WI38 (cell line): ENCODE data around the gene YIPF5.
A peak's percentile ranks its signal among the peaks of the same experiment; 100 is the strongest.

Experiments used
- H3K4me3 ChIP-seq: 2 replicates; pipeline ENCODE4 v1.5.1; 2011; ENCODE audit warnings: low read depth, mild to moderate bottlenecking, control low read depth, low read length
- CTCF ChIP-seq: IDR thresholded peaks from 2 replicates; pipeline ENCODE4 v1.5.1; 2012; ENCODE audit warnings: low read depth, mild to moderate bottlenecking, control low read depth, low read length

YIPF5 gene

DNA sequence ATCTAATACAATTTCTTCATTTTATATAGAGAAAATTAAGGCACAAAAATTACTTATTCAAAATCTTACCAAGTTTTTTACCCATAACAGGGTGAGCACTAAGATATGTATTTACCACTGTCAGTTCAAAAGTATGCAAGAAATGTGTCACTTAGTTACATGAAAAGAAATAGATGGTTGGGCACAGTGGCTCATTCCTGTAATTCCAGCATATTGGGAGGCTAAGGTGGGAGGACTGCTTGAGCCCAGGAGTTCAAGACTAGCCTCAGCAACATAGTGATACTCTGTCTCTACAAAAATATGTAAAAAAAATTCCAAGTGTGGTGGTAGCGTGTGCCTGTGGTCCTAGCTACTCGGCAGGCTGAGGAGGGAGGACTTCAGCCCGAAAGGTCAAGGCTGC is 19.4 kb downstream of the YIPF5 start:
- H3K4me3 ChIP-seq = no peak overlapping the region
- no peak for TF ChIP-seq CTCF

DNA sequence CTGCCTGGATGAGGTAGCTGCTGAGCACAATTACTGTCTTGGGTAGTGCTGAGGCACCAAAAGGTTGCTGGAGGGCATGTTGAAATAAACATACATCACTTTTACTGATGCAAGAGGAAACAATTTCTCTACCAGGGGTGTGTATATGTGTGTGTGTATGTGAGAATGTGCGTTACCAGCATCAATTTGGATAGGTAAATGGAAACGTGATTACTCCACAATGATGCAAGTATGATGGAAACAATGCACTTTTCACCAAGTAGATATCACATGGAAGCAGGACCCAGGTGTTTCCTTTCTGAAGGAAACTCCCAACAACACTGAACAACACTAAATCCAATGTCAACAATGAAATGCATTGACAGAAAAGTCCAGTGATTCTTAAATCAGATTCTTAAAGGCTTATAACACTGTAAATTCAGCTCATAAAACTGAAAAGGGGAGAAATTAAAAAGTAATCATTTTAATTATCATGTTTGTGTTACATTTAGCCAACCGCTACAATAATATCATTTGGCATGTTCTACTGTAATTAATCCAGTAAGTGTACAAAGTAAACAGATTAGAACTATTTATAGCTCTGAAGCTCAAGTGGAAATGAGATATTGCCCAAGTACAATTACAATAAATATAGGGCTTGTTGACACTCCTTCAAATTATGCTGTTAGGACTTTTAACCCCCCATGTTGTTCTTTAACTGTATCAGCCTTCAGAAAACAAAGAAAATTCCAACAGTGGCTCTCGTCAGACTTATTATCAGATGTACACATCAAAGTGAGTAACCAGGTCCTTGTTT is 25.3 kb downstream of the YIPF5 start:
- H3K4me3 ChIP-seq = no peak overlapping the region
- TF ChIP-seq CTCF = no peak

GRCh38 chr5:144143625-144144024 is 26.8 kb downstream of the YIPF5 start:
- H3K4me3 ChIP-seq = no peak overlapping the region
- no peak for TF ChIP-seq CTCF

- no peak for TF ChIP-seq CTCF
- no peak overlapping the region for H3K4me3 ChIP-seq
Measured at GRCh38 chr5:144142824-144143162, 27.7 kb downstream of the YIPF5 start.

DNA sequence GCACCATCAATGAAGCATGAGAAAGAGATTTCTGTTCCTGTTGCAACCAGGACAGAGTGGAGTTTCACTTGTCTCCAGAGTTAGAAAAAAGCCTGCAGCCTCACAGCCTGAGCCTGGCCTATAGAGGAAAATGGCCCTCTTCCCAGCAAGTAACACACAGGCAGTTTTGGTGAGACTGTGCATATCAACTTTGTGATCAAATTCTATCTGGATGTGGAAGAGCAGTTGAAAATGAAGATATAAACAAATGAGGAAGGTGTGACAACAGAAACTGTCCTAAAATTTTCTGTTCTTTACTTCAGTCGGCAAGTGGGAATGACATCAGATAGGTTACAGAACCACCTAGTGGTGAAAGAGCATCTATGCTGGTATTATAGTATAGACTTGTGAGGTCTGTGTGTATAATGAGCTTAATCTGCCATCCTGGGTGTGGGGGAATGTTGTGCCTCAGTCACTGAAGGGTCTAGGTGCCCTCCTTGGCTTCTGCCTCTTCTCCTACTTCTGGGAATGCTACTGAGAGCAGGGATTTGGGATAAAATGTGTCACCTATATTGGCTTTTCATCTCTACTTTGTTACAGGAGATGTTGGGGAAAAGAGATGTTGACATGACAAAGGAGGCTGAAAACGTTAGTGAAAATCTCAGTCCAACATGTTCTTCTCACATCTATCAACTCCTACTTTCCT is 28.2 kb downstream of the YIPF5 start:
- no peak overlapping the region for H3K4me3 ChIP-seq
- peak; percentile 60 for TF ChIP-seq CTCF

GRCh38 chr5:144141585-144141984 is 28.9 kb downstream of the YIPF5 start:
- TF ChIP-seq CTCF = no peak
- no peak overlapping the region for H3K4me3 ChIP-seq

- no peak for TF ChIP-seq CTCF
- no peak overlapping the region for H3K4me3 ChIP-seq
Measured at GRCh38 chr5:144139586-144139985, 30.9 kb downstream of the YIPF5 start.
